Kidney (tissue), 14 donors: ENCODE measurements around the gene GADD45A. TPM values are rescaled to one million over a fixed set of nuclear protein-coding genes. Genes with fewer than 3 reads are reported as not detected.
"Not testable (repeated sequence)": the region's sequence is repeated elsewhere in the genome, so short reads cannot be mapped to it uniquely, and the experiment has no call there.

ENCODE experiments used
- DNase-seq, 5 donors: peaks; one replicate each; pipeline ENCODE4 v3.0.0-alpha.2; 2013 to 2020
- FAIRE-seq: peaks from 2 replicates; lab custom pipeline; 2012; peaks lifted over from hg19 to GRCh38; lab: Jason Lieb, UNC
- H3K27ac ChIP-seq, 2 donors: one replicate each; pipeline ENCODE4 v1.7.0; 2013; ENCODE audit warnings: low read depth in 2 of 2, low read length in 2 of 2, inconsistent platforms in 1 of 2
- H3K27me3 ChIP-seq: one replicate; pipeline ENCODE4 v1.7.1; 2013; ENCODE audit warnings: low read length, inconsistent platforms; ENCODE audit not compliant: control insufficient read depth, insufficient read depth
- H3K36me3 ChIP-seq, 3 donors: one replicate each; pipeline versions ENCODE4 v1.7.0 to v1.7.1; 2013; ENCODE audit warnings: low read length in 3 of 3, control low read depth in 1 of 3, inconsistent platforms in 1 of 3; ENCODE audit not compliant: insufficient read depth in 3 of 3, control insufficient read depth in 2 of 3
- H3K4me1 ChIP-seq, 3 donors: one replicate each; pipeline versions ENCODE4 v1.7.0 to v1.7.1; 2013; ENCODE audit warnings: low read length in 3 of 3, inconsistent platforms in 1 of 3, low read depth in 1 of 3; ENCODE audit not compliant: control insufficient read depth in 2 of 3, insufficient read depth in 2 of 3
- H3K4me3 ChIP-seq, 3 donors: one replicate each; pipeline versions ENCODE4 v1.7.0 to v1.8.1; 2013; ENCODE audit warnings: low read length in 3 of 3, control low read depth in 1 of 3, inconsistent platforms in 1 of 3
- H3K9ac ChIP-seq, 3 donors: one replicate each; pipeline versions ENCODE4 v1.7.0 to v1.7.1; 2013; ENCODE audit warnings: low read length in 3 of 3, control low read depth in 1 of 3, inconsistent platforms in 1 of 3
- H3K9me3 ChIP-seq, 3 donors: one replicate each; pipeline versions ENCODE4 v1.7.0 to v1.7.1; 2013; ENCODE audit warnings: low read length in 3 of 3, control low read depth in 1 of 3, inconsistent platforms in 1 of 3; ENCODE audit not compliant: control insufficient read depth in 2 of 3, insufficient read depth in 1 of 3
- intact Hi-C: fragments of 100-400 bp; cut with DNase I; formaldehyde crosslinking; loops from one replicate; pipeline ENCODE4 v1.11.1; 2022
- polyA plus RNA-seq: library from polyadenylated mRNA; stranded (reverse); fragments of 350-450 nt; fragmentation: Illumina TruSeq; extraction: RNeasy Lipid Tissue Mini Kit (QIAGEN cat#74804); gene quantifications from one replicate; pipeline ENCODE4 v1.2.3, GENCODE V29; 2014; ENCODE audit warnings: low read depth, low replicate concordance; ENCODE audit not compliant: insufficient read depth
- total RNA-seq: library from RNA; stranded (reverse); fragmentation: NEBNext Ultra II Directional; extraction: Animal tissue kit (Norgen Biotek cat#: 25700); gene quantifications from one replicate; pipeline ENCODE4 v1.2.1, GENCODE V29; 2021
- TF ChIP-seq, protein P1 (sequence below): IDR thresholded peaks from 3 replicates; pipeline ENCODE4 v1.5.1; 2012; ENCODE audit warnings: mild to moderate bottlenecking, moderate library complexity, borderline replicate concordance; ENCODE audit not compliant: insufficient read depth; ENCODE audit errors: extremely low read depth
- donor health status: control.
- donor health status: control.
- donor health status: control.
- donor health status: control.
- donor health status: control.
- donor health status: DM: yes; HTN: yes; CAD: no.
- donor health status: Normal renal cell carcinoma (clear cell type).

Gene GADD45A
- total and polyA plus RNA-seq, 2 donors from 2014 or later: 85.6 to 218 TPM

DNA sequence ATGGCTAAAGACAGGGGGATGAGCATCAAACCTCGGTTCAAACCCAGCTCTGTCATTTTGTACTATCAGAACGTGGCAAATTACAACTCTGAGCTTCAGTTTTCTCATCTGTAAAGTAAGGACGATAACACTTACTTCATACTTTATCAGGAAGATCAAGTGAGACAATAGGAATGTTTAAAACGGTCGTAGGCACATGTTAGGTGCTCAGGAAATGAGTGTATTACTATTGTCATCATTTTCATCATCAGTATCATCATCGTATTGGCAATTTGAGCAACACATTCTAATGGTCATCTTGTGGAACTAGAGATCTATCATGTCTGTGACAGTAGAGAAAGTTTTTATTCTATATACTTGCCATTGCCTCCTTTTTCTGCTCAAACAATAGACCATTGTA, 22.1 kb upstream of the GADD45A start:
- H3K9ac ChIP-seq: no peak overlapping the region

GRCh38 chr1:67664048-67664447, 21.0 kb upstream of the GADD45A start:
- DNase-seq (no peak), FAIRE-seq (no peak)
- no peak overlapping the region for H3K4me3 ChIP-seq
- no peaks in the 10 kb centered on the region for H3K4me1 ChIP-seq
- TF ChIP-seq, protein P1, sequence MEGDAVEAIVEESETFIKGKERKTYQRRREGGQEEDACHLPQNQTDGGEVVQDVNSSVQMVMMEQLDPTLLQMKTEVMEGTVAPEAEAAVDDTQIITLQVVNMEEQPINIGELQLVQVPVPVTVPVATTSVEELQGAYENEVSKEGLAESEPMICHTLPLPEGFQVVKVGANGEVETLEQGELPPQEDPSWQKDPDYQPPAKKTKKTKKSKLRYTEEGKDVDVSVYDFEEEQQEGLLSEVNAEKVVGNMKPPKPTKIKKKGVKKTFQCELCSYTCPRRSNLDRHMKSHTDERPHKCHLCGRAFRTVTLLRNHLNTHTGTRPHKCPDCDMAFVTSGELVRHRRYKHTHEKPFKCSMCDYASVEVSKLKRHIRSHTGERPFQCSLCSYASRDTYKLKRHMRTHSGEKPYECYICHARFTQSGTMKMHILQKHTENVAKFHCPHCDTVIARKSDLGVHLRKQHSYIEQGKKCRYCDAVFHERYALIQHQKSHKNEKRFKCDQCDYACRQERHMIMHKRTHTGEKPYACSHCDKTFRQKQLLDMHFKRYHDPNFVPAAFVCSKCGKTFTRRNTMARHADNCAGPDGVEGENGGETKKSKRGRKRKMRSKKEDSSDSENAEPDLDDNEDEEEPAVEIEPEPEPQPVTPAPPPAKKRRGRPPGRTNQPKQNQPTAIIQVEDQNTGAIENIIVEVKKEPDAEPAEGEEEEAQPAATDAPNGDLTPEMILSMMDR: no peak
- H3K27me3 ChIP-seq: no peaks in the 10 kb centered on the region
- H3K27ac ChIP-seq: no peak overlapping the region
- no peaks in the 10 kb centered on the region for H3K9me3 ChIP-seq
- intact Hi-C loops: no loop called here
- no peak overlapping the region for H3K9ac ChIP-seq
- H3K36me3 ChIP-seq: no peaks in the 10 kb centered on the region

More for the DNA sequence above, 22.1 kb upstream of the GADD45A start:
- H3K4me1 ChIP-seq: no peaks in the 10 kb centered on the region
- no peak for DNase-seq
- intact Hi-C loops: no loop called here
- no peak for FAIRE-seq
- H3K27me3 ChIP-seq: no peaks in the 10 kb centered on the region
- H3K36me3 ChIP-seq: no peaks in the 10 kb centered on the region
- TF ChIP-seq, protein P1: no peak
- no peak overlapping the region for H3K27ac ChIP-seq
- no peaks in the 10 kb centered on the region for H3K9me3 ChIP-seq
- no peak overlapping the region for H3K4me3 ChIP-seq

GRCh38 chr1:67665307-67665706, 19.7 kb upstream of the GADD45A start:
- H3K27ac ChIP-seq, H3K36me3 ChIP-seq, H3K27me3 ChIP-seq, intact Hi-C loops, FAIRE-seq, H3K9ac ChIP-seq, H3K9me3 ChIP-seq, H3K4me1 ChIP-seq, H3K4me3 ChIP-seq, DNase-seq: not testable (repeated sequence)

GRCh38 chr1:67666636-67667035, 18.4 kb upstream of the GADD45A start:
- FAIRE-seq: no peak

More at GRCh38 chr1:67666636-67667035, 18.4 kb upstream of the GADD45A start:
- no peak overlapping the region for H3K4me3 ChIP-seq
- H3K9ac ChIP-seq: no peak overlapping the region
- DNase-seq: no peak
- intact Hi-C loops: no loop called here
- no peaks in the 10 kb centered on the region for H3K9me3 ChIP-seq
- no peaks in the 10 kb centered on the region for H3K27me3 ChIP-seq
- no peak overlapping the region for H3K27ac ChIP-seq
- H3K4me1 ChIP-seq: no peaks in the 10 kb centered on the region
- TF ChIP-seq, protein P1: no peak
- no peaks in the 10 kb centered on the region for H3K36me3 ChIP-seq
